Progenitor cell of endocrine pancreas (in vitro differentiated cells): ENCODE measurements around the gene FAU. TPM values are rescaled to one million over a fixed set of nuclear protein-coding genes. Genes with fewer than 3 reads are reported as not detected.

ENCODE experiments used
- DNase-seq: peaks from one replicate; pipeline ENCODE4 v3.0.0; 2021; ENCODE audit warnings: low spot score; ENCODE audit not compliant: unreplicated experiment
- H3K27ac Mint-ChIP-seq: 2 replicates; pipeline ENCODE4 v1.8.0; 2021; ENCODE audit warnings: mild to moderate bottlenecking, moderate library complexity, mixed read lengths
- H3K27me3 Mint-ChIP-seq: 2 replicates; pipeline ENCODE4 v1.8.0; 2021; ENCODE audit warnings: mixed read lengths
- H3K36me3 Mint-ChIP-seq: 2 replicates; pipeline ENCODE4 v1.8.0; 2022; ENCODE audit warnings: mixed read lengths; ENCODE audit not compliant: insufficient read depth
- H3K4me1 Mint-ChIP-seq: 2 replicates; pipeline ENCODE4 v1.8.0; 2021; ENCODE audit warnings: low read depth, mixed read lengths
- H3K4me3 Mint-ChIP-seq: 2 replicates; pipeline ENCODE4 v1.8.0; 2021; ENCODE audit warnings: low read depth, mild to moderate bottlenecking, moderate library complexity, mixed read lengths
- H3K9me3 Mint-ChIP-seq: 2 replicates; pipeline ENCODE4 v1.8.0; 2021; ENCODE audit warnings: low read depth, mixed read lengths
- CTCF ChIP-seq: fragments of 200-600 bp; sonication (generic); IDR thresholded peaks from one replicate; pipeline ENCODE4 v1.5.0; 2021; ENCODE audit warnings: antibody characterized with exemption, mild to moderate bottlenecking; ENCODE audit not compliant: unreplicated experiment
- total RNA-seq: library from RNA; stranded (reverse); gene quantifications from 2 replicates; pipeline ENCODE4 v1.2.1, GENCODE V29; 2021

The FAU gene
- total RNA-seq, 1 donor from 2014 or later = 607 TPM

GRCh38 chr11:65089621-65090020 lies 32.3 kb downstream of the FAU start:
- peaks cover 8% of the 10 kb centered on the region for H3K4me1 Mint-ChIP-seq
- H3K9me3 Mint-ChIP-seq = no peaks in the 10 kb centered on the region
- TF ChIP-seq CTCF = no peak
- no peak overlapping the region for H3K4me3 Mint-ChIP-seq
- H3K27me3 Mint-ChIP-seq = no peaks in the 10 kb centered on the region
- DNase-seq = no peak
- no peak overlapping the region for H3K27ac Mint-ChIP-seq
- H3K36me3 Mint-ChIP-seq = peaks cover 6% of the 10 kb centered on the region

- no peak overlapping the region for H3K27ac Mint-ChIP-seq
- H3K27me3 Mint-ChIP-seq = no peaks in the 10 kb centered on the region
- no peak for DNase-seq
- no peaks in the 10 kb centered on the region for H3K9me3 Mint-ChIP-seq
- H3K4me3 Mint-ChIP-seq = no peak overlapping the region
- no peak for TF ChIP-seq CTCF
- H3K4me1 Mint-ChIP-seq = peaks cover 14% of the 10 kb centered on the region
- H3K36me3 Mint-ChIP-seq = peaks cover 6% of the 10 kb centered on the region
Observed at GRCh38 chr11:65087827-65088226, 34.1 kb downstream of the FAU start.

- DNase-seq = no peak
- H3K4me1 Mint-ChIP-seq = peaks cover 15% of the 10 kb centered on the region
- H3K4me3 Mint-ChIP-seq = no peak overlapping the region
- no peak for TF ChIP-seq CTCF
- H3K27me3 Mint-ChIP-seq = no peaks in the 10 kb centered on the region
- H3K36me3 Mint-ChIP-seq = peaks cover 6% of the 10 kb centered on the region
- no peaks in the 10 kb centered on the region for H3K9me3 Mint-ChIP-seq
- H3K27ac Mint-ChIP-seq = no peak overlapping the region
Observed at GRCh38 chr11:65087216-65087615, 34.7 kb downstream of the FAU start.

- Mint-ChIP-seq H3K9me3 (no peaks in the 10 kb centered on the region), H3K27me3 (no peaks in the 10 kb centered on the region), H3K4me3 (no peak overlapping the region), H3K36me3 (peaks cover 6% of the 10 kb centered on the region), H3K4me1 (peaks cover 15% of the 10 kb centered on the region), H3K27ac (no peak overlapping the region)
- no peak for TF ChIP-seq CTCF
- DNase-seq = no peak
Observed at GRCh38 chr11:65086809-65087208, 35.1 kb downstream of the FAU start.

GRCh38 chr11:65085446-65085845 lies 36.5 kb downstream of the FAU start:
- no peak for TF ChIP-seq CTCF
- peak overlapping the region; percentile 12 for H3K27ac Mint-ChIP-seq

More at GRCh38 chr11:65085446-65085845, 36.5 kb downstream of the FAU start:
- Mint-ChIP-seq H3K4me3 (peak overlapping the region; percentile 95), H3K36me3 (peaks cover 6% of the 10 kb centered on the region), H3K9me3 (no peaks in the 10 kb centered on the region), H3K27me3 (no peaks in the 10 kb centered on the region), H3K4me1 (peaks cover 15% of the 10 kb centered on the region)
- no peak for DNase-seq
